Measurements from ENCODE around the gene MME.

GRCh38 chr3:155233213-155233612, 153.1 kb downstream of the MME start:
- TF ChIP-seq EGR1 (IDR thresholded peaks at IDR 0.05) = no peak
- no peak for TF ChIP-seq TAF1 (IDR thresholded peaks at IDR 0.05; ENCODE audit: low read depth)
- TF ChIP-seq MAX (IDR thresholded peaks at IDR 0.05) = no peak
- TF ChIP-seq FOXM1 (IDR thresholded peaks at IDR 0.05; ENCODE audit: borderline replicate concordance, low read depth) = no peak
- TF ChIP-seq EP300 (IDR thresholded peaks at IDR 0.05; ENCODE audit: borderline replicate concordance) = no peak
- TF ChIP-seq CEBPB (IDR thresholded peaks at IDR 0.05) = no peak
- no peak for TF ChIP-seq RAD21 (IDR thresholded peaks at IDR 0.05; ENCODE audit: low read depth)
- no peak for TF ChIP-seq NFIC (IDR thresholded peaks at IDR 0.05)
- no peak for TF ChIP-seq CREB1 (IDR thresholded peaks at IDR 0.05; ENCODE audit: low read depth)
- no peak for TF ChIP-seq REST (IDR thresholded peaks at IDR 0.05; ENCODE audit: low read depth)

Measured in Ishikawa (cell line).